DOHH2 (cell line): ENCODE results near the gene ZNF536.

Source experiments
- H3F3A ChIP-seq: fragments of 200-600 bp; sonication (generic), shearing (Covaris generic); 2 replicates; pipeline ENCODE4 v1.6.0; 2016; ENCODE audit warnings: antibody characterized with exemption, mild to moderate bottlenecking; ENCODE audit not compliant: control insufficient read depth, insufficient read depth
- H3K27ac ChIP-seq: fragments of 200-600 bp; sonication (generic); 2 replicates; pipeline ENCODE4 v1.5.1; 2014; ENCODE audit warnings: low read depth, mild to moderate bottlenecking, low read length, moderate library complexity
- H3K27me3 ChIP-seq: fragments of 200-600 bp; sonication (generic); 2 replicates; pipeline ENCODE4 v1.6.1; 2014; ENCODE audit warnings: mild to moderate bottlenecking, low read length, mixed read lengths; ENCODE audit not compliant: control insufficient read depth
- H3K36me3 ChIP-seq: fragments of 200-600 bp; sonication (generic); 2 replicates; pipeline ENCODE4 v1.6.1; 2014; ENCODE audit warnings: mild to moderate bottlenecking, low read length, moderate library complexity, mixed read lengths; ENCODE audit not compliant: control insufficient read depth
- H3K4me1 ChIP-seq: fragments of 200-600 bp; sonication (generic); 2 replicates; pipeline ENCODE4 v1.6.1; 2014; ENCODE audit warnings: mild to moderate bottlenecking, low read length, mixed read lengths; ENCODE audit not compliant: control insufficient read depth
- H3K4me2 ChIP-seq: fragments of 200-600 bp; sonication (generic); 2 replicates; pipeline ENCODE4 v1.6.0; 2014; ENCODE audit warnings: mild to moderate bottlenecking, low read length, moderate library complexity
- H3K4me3 ChIP-seq: fragments of 200-600 bp; sonication (generic); 2 replicates; pipeline ENCODE4 v1.5.1; 2014; ENCODE audit warnings: mild to moderate bottlenecking, low read length, mixed read lengths
- H3K79me2 ChIP-seq: fragments of 200-600 bp; sonication (generic); 2 replicates; pipeline ENCODE4 v1.6.1; 2014; ENCODE audit warnings: mild to moderate bottlenecking, low read length, mixed read lengths; ENCODE audit not compliant: control insufficient read depth
- H3K9me2 ChIP-seq: fragments of 200-600 bp; sonication (generic); replicated peaks from 2 replicates; pipeline ENCODE4 v1.6.1; 2014; ENCODE audit warnings: mild to moderate bottlenecking, low read length, mixed read lengths; ENCODE audit not compliant: control insufficient read depth
- H3K9me3 ChIP-seq: fragments of 200-600 bp; sonication (generic); 2 replicates; pipeline ENCODE4 v1.6.1; 2014; ENCODE audit warnings: antibody characterized with exemption, low read length, mixed read lengths; ENCODE audit not compliant: control insufficient read depth, insufficient read depth
- H4K20me1 ChIP-seq: fragments of 200-600 bp; sonication (generic); 2 replicates; pipeline ENCODE4 v1.6.0; 2014; ENCODE audit warnings: low read depth, mild to moderate bottlenecking, antibody characterized with exemption, low read length, moderate library complexity; ENCODE audit not compliant: control insufficient read depth, insufficient read depth
- EZH2phosphoT487 ChIP-seq: fragments of 200-600 bp; sonication (generic); IDR thresholded peaks from 2 replicates; pipeline ENCODE4 v1.6.1; 2017; ENCODE audit warnings: borderline replicate concordance, mild to moderate bottlenecking, antibody characterized with exemption, low read length, moderate library complexity, mixed read lengths
- TF ChIP-seq, protein P1 (sequence below): fragments of 200-600 bp; sonication (generic); IDR thresholded peaks from one replicate; pipeline ENCODE4 v1.5.1; 2014; ENCODE audit warnings: antibody characterized with exemption, mild to moderate bottlenecking, low read depth, low read length; ENCODE audit not compliant: poor library complexity, severe bottlenecking

The ZNF536 gene

DNA sequence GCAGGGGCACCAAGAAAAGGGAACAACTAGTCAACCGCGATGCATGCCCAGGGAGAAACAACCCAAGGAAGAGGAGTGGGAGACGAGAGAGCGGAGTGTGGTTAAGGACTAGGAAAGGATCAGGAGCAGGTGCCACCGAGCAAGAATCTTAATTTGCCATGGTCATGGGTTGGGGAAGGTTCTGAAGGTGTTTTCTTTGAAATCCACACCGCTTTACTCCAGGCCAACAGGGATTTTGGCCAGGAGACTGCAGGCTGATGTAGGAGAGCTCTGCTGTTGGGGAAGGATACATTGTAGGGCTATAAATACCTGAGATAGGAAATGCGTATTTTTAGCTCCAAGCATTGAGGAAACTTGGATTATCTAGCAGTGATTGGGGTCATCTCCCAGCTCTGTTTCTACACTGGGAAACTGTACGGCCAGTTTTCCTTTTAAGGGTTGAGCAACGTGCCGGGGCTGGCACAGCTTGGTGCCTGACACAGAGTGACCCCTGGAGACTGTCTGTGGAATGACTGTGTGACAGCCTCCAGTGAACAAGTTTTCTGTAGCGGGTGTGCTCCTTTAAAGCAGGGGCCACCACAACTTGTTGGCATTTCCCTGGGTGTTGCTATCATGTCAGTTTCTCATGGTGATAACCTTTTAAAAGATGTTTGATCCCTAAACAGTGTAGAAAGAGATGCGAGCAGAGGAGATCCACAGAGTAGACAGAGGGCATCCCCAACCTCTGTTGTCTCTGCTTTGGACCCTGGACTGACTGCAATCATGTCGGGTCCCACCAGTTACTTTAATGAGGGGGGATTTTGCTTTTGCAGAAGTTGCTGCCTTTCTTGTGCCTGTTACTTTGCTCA is 34.3 kb downstream of the ZNF536 start:
- H3K9me2 ChIP-seq = no peaks in the 10 kb centered on the region
- H3K27me3 ChIP-seq = no peaks in the 10 kb centered on the region
- H3K4me2 ChIP-seq = no peak overlapping the region
- H3K4me1 ChIP-seq = no peaks in the 10 kb centered on the region
- TF ChIP-seq, protein P1, sequence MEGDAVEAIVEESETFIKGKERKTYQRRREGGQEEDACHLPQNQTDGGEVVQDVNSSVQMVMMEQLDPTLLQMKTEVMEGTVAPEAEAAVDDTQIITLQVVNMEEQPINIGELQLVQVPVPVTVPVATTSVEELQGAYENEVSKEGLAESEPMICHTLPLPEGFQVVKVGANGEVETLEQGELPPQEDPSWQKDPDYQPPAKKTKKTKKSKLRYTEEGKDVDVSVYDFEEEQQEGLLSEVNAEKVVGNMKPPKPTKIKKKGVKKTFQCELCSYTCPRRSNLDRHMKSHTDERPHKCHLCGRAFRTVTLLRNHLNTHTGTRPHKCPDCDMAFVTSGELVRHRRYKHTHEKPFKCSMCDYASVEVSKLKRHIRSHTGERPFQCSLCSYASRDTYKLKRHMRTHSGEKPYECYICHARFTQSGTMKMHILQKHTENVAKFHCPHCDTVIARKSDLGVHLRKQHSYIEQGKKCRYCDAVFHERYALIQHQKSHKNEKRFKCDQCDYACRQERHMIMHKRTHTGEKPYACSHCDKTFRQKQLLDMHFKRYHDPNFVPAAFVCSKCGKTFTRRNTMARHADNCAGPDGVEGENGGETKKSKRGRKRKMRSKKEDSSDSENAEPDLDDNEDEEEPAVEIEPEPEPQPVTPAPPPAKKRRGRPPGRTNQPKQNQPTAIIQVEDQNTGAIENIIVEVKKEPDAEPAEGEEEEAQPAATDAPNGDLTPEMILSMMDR = no peak
- no peak for TF ChIP-seq EZH2phosphoT487
- H3K79me2 ChIP-seq = no peaks in the 10 kb centered on the region
- H3K27ac ChIP-seq = no peak overlapping the region
- H3F3A ChIP-seq = no peaks in the 10 kb centered on the region
- no peaks in the 10 kb centered on the region for H4K20me1 ChIP-seq
- H3K36me3 ChIP-seq = no peaks in the 10 kb centered on the region
- H3K9me3 ChIP-seq = no peaks in the 10 kb centered on the region
- H3K4me3 ChIP-seq = no peak overlapping the region

DNA sequence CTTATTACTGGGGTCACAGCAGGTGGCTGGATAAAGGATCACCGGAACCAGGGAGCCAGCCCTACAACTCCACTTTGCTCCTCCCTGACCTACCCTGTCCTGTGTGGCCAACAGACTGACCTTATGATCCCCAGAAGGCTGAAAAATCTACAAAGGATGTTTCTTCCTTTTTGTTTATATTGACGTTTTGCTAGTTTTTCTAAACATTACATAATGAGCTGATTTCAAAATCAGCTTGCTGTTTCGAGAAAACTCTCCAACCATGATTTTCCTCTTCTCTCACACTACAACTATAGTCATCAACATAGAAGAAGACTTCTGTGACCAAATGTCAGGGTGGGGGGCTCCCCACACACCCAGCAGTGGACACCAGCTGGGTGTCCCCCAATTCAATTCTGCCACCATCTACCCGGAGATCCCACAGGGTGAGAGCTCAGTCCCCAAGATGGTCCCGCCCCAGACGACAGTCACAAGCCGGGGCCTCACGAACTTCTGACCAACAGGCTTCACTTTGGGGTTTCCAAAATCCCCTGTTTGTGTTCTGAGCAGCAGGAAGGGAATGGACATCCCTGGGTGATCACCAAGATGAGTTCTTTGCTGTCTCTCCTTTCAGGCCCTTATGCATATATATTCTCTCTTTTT is 35.0 kb downstream of the ZNF536 start:
- H3K4me1 ChIP-seq = no peaks in the 10 kb centered on the region
- H3K27ac ChIP-seq = no peak overlapping the region
- H3F3A ChIP-seq = no peaks in the 10 kb centered on the region
- H3K79me2 ChIP-seq = no peaks in the 10 kb centered on the region
- H4K20me1 ChIP-seq = no peaks in the 10 kb centered on the region
- H3K4me2 ChIP-seq = no peak overlapping the region
- no peaks in the 10 kb centered on the region for H3K9me2 ChIP-seq
- H3K9me3 ChIP-seq = no peaks in the 10 kb centered on the region
- H3K4me3 ChIP-seq = no peak overlapping the region
- TF ChIP-seq, protein P1 = no peak
- no peak for TF ChIP-seq EZH2phosphoT487
- no peaks in the 10 kb centered on the region for H3K27me3 ChIP-seq
- no peaks in the 10 kb centered on the region for H3K36me3 ChIP-seq

- Histone ChIP-seq H3K4me2 (no peak overlapping the region), H3K27me3 (no peaks in the 10 kb centered on the region), H4K20me1 (no peaks in the 10 kb centered on the region), H3K9me2 (no peaks in the 10 kb centered on the region), H3F3A (no peaks in the 10 kb centered on the region), H3K27ac (no peak overlapping the region), H3K36me3 (no peaks in the 10 kb centered on the region), H3K79me2 (no peaks in the 10 kb centered on the region), H3K9me3 (no peaks in the 10 kb centered on the region), H3K4me3 (no peak overlapping the region), H3K4me1 (no peaks in the 10 kb centered on the region)
- TF ChIP-seq, protein P1 = no peak
- TF ChIP-seq EZH2phosphoT487 = no peak
These were observed 36.6 kb downstream of the ZNF536 start for GRCh38 chr19:30408734-30409301.
